Adrenal gland (tissue), 5 donors: Measurements from ENCODE around the gene CDK6.

Experiments
- CTCF ChIP-seq, 6 experiments: fragments of 450-650 bp in 4 of 6; fragments of 200-600 bp in 2 of 6; sonication (generic) in 1 of 6; IDR thresholded peaks; 1 replicate in 5 of 6; 2 replicates in 1 of 6; pipeline versions ENCODE4 v1.5.1 to v1.8.0; 2016 to 2021; ENCODE audit warnings: antibody characterized with exemption in 6 of 6, mild to moderate bottlenecking in 2 of 6, moderate library complexity in 1 of 6
- POLR2A ChIP-seq, 2 donors: fragments of 450-650 bp; IDR thresholded peaks; one replicate each; pipeline ENCODE4 v1.6.1; 2017; ENCODE audit warnings: antibody characterized with exemption in 2 of 2, mild to moderate bottlenecking in 2 of 2, moderate library complexity in 1 of 2
- donor health status: DM: no; HTN: no; CAD: no.

GRCh38 chr7:92729751-92730150, 106.6 kb downstream of the CDK6 start:
- TF ChIP-seq CTCF (IDR thresholded peaks at IDR 0.05) (no peak), POLR2A (IDR thresholded peaks at IDR 0.05) (no peak)
